Fibroblast of skin of abdomen (primary cell): Measurements from ENCODE around the gene NEDD4L. TPM values are rescaled to one million over a fixed set of nuclear protein-coding genes. Genes with fewer than 3 reads are reported as not detected.
"Not testable (repeated sequence)": the region's sequence is repeated elsewhere in the genome, so short reads cannot be mapped to it uniquely, and the experiment has no call there.

ENCODE experiments used
- DNase-seq: peaks from one replicate; pipeline ENCODE4 v3.0.0-alpha.2; 2013
- polyA plus RNA-seq, 2 experiments: library from polyadenylated mRNA; unstranded; fragments of 120-200 nt; gene quantifications; one replicate each; pipeline ENCODE4 v1.2.1, GENCODE V29; 2013; ENCODE audit not compliant: insufficient read length in 2 of 2

NEDD4L gene
- 11.0 TPM for polyA plus RNA-seq (2013, experiment 1 of 2; ENCODE audit: insufficient read length)
- 10.4 TPM for polyA plus RNA-seq (2013, experiment 2 of 2; ENCODE audit: insufficient read length)

DNA sequence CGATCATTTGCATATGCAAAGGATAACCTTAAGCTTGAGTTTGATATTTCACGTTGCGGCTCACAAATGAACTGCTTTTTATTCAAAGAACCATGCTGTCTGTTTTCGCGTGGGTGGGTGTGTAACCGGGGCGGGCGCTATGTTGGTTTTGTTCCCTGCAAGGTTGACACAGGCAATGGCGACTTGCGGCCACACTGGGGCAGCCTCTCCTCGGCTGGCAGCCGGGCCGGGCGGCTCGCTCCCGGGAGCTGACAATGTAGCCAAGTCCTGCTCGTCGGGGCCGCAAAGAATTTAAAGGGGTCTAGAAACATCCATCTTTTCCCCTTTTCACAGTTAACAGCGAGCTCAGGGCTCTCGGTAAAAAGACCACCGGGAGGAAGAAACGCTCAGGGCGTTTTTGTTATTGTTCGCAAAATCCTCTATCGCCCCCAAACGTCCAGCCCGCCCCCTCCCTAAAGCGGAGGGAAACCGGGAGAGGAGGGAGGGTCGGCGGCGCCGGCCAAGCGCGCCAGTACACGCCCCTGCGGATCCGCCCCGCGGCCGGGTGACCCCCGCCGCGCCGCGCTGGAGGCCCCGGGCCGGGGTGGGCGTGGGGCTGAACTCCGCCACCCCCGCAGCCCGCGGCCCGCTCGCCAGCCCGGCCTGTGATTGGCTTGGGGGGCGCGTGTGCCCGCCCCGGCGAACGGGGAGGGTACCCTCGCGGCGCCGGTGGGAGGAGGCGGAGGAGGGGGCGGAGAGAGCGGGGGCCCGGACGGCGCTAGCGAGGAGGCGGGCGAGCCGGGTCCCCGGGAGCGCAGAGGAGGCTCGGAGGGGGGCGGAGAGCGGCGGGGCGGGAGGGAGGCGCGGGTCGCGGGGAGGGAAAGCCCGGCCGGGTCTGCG is at the start of gene NEDD4L:
TSS of gene NEDD4L (plus strand) at position 736 of the 879 bp plus-strand sequence. CDS start 435 bp downstream, outside the sequence.
- DNase-seq: peak; percentile 79

DNA sequence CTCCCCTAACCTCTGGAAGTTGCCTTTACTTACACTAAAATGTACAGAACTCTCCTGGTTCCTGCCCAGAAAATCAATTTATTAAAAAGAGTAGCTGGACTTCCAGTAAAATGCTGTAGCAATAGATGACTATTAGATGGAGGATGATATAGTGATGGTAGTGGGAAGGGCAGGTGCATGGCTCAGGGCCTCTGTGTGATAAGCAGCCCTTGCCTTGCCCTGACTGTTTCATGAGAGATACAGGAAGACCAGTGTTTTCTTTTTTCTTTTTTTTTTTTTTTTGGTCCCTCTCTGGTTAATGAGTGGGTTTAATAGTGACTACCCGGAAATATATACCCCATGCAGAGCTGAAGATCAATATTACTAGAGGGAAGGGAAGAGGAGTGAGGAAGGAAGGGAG is 48.7 kb upstream of the NEDD4L start:
- DNase-seq: no peak

- DNase-seq: not testable (repeated sequence)
These were observed 47.1 kb upstream of the NEDD4L start for GRCh38 chr18:57996894-57997293.

DNA sequence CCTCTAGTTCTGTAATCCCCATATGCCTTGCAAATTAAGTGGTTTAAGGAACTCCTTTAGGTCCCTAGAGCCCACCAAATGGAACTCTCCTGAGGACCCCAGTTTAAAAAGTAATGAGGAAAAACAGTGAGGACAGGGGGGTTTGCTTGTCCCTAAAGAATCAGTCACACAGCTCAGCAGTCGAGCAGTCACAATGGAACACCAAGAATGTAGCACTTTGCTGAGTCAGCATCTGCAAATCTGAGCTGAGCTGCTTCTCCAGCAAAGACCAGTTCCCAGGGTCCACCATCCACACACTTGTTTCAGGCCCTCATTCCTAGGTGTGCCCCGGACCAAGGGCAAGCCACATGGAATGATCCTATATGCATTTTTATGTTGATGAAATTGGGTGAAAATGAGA is 46.2 kb upstream of the NEDD4L start:
- no peak for DNase-seq

GRCh38 chr18:57998461-57998860 is 45.6 kb upstream of the NEDD4L start:
- peak; percentile 51 for DNase-seq

GRCh38 chr18:58004317-58004716 is 39.7 kb upstream of the NEDD4L start:
- DNase-seq: peak; percentile 82

GRCh38 chr18:58005011-58005410 is 39.0 kb upstream of the NEDD4L start:
- DNase-seq: peak; percentile 44

DNA sequence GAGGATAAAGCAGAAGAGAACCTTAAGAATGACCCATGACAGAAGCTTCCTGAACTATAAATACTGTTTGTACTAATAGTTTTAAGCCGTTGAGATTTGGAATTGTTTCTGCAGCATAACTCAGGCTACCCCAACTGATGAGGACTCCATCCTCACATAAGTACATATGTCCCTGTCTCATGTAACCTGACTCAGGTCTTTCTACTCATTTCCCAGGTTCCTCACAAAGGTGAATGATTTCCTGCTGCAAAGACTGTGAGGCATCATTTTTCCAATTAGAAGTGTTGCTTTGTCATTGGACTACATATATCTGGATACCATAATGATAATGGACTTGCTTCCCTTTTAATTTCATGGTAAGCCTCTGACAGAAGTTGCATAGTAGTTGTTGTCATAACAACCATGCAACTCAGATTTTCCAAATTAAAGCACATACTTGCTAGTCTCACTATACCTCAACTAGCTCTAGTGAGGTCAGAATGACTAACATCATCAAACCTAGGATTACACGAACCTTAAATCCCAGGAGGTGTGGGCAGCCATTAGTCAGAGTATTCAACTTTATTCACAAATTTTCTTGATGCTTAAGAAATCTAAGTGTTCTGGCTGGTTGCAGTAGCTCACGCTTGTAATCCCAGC is 38.0 kb upstream of the NEDD4L start:
- DNase-seq: peak; percentile 77

DNA sequence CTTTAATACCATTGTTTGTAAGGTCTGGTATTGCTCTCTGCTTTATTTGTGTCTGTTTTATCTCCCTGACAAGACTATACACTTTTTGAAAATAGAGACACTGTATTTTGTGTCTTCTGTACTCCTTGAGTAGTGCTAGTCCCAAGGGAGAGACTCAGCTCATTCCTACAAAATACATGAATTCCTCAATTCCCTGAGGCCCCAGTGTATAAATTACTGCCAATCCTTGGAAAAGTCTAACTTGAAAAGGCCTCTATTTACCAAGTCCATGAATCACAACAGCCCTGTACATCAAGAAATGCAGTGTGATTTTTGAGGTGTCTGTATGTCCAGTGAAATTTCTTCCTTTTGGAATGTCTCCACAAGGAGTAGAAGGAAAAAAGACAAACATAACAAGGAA is 34.9 kb upstream of the NEDD4L start:
- peak; percentile 68 for DNase-seq

- DNase-seq: no peak
These were observed 33.8 kb upstream of the NEDD4L start for GRCh38 chr18:58010265-58010664.

DNA sequence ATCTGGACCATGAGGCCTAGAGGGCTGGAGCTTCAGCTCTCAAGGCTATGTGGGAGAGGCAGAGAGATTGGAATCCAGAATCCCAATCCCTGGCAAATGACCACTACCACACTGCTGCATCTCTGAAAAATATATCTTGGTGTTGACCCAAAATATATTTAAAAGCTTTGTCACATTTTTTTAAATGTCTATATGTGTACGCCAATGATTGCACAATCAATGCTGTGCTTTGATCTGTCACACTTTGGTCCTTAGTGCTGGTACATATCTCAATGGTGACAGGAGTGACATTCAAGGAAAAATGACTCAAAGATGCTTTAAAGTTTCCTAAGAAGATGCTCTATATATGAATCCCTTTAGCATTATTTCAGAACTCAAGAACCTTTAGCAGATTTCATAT is 31.7 kb upstream of the NEDD4L start:
- no peak for DNase-seq

- peak; percentile 30 for DNase-seq
These were observed 30.5 kb upstream of the NEDD4L start for GRCh38 chr18:58013241-58014211.

GRCh38 chr18:58015065-58015780 is 28.8 kb upstream of the NEDD4L start:
- no peak for DNase-seq

DNA sequence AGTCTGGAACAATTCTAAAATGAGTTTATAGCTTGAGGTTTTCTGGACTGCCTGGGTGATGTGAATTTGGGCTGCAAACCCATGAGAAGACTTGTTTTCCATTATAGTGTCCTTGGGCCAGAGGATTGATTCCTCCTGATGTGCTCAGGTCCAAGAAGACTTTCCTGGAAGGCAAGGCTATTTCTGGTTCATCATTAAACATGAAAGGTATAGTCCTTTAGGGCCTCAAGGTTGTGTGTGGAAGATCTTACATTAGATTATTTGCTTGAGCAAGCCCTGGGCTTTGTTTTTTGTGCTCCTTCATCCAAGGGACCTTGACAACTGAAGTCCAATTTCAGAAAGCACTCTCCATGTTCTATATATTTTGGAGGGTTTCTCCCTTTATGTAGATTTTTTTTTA is 26.8 kb upstream of the NEDD4L start:
- DNase-seq: no peak

- DNase-seq: no peak
These were observed 23.4 kb upstream of the NEDD4L start for GRCh38 chr18:58020567-58021107.

GRCh38 chr18:58021504-58021903 is 22.5 kb upstream of the NEDD4L start:
- DNase-seq: no peak

GRCh38 chr18:58023108-58023507 is 20.9 kb upstream of the NEDD4L start:
- DNase-seq: no peak

DNA sequence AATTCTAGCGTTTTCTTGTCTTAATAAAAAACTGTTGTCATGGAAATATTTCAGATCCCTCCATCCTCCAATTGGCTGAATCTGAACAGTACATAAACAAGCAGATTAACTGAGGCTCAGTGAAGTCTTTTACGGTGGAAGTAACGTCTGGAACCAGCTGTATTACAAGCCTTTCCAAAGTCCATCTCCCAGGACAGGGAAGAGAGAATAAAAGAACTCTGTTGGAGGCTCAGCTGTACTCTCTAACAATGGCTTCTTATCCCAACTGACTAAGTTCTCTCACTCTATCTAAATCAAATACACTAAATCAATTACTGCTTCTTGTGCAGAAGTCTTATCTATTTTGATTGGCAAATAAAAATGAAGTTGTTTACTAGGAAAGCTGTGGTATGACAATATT is 19.9 kb upstream of the NEDD4L start:
- DNase-seq: no peak

GRCh38 chr18:58025205-58025604 is 18.8 kb upstream of the NEDD4L start:
- no peak for DNase-seq

- DNase-seq: no peak
These were observed 18.3 kb upstream of the NEDD4L start for GRCh38 chr18:58025733-58026132.

DNA sequence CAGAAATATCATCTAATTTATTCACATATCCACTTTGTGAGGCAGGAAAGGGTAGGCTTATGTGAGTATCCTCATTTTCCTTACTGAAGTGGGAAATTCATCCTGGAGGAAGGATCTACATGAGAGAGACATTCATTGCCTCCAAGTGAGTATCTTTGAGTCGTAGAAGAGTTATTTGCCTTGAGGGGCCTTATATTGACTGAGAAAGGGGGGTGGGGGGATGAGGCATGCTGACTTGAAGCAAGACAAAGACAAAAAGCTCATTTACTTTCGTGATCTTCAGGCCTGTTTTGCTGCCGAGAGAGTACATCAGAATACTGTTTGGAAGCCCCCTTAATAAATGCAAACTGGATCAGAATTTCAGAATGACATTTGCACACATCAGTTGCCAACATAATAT is 17.6 kb upstream of the NEDD4L start:
- DNase-seq: peak; percentile 24

- DNase-seq: no peak
These were observed 17.2 kb upstream of the NEDD4L start for GRCh38 chr18:58026857-58027256.
